Small intestine (tissue), 7 donors: ENCODE results near the gene CRTAC1. TPM values are rescaled to one million over a fixed set of nuclear protein-coding genes. Genes with fewer than 3 reads are reported as not detected.

Experiments
- DNase-seq, 2 donors: peaks; one replicate each; pipeline versions ENCODE4 v3.0.0 to v3.0.0-alpha.2; 2013
- FAIRE-seq: peaks from 2 replicates; lab custom pipeline; 2012; peaks lifted over from hg19 to GRCh38; lab: Jason Lieb, UNC
- H3K27ac ChIP-seq, 3 donors: one replicate each; pipeline ENCODE4 v1.5.1; 2013; ENCODE audit warnings: low read length in 2 of 3, mild to moderate bottlenecking in 2 of 3, control low read depth in 1 of 3, inconsistent platforms in 1 of 3, low read depth in 1 of 3, moderate library complexity in 1 of 3
- H3K27me3 ChIP-seq, 3 donors: one replicate each; pipeline ENCODE4 v1.6.1; 2013; ENCODE audit warnings: low read length in 3 of 3, inconsistent platforms in 1 of 3; ENCODE audit not compliant: control insufficient read depth in 3 of 3, insufficient read depth in 3 of 3
- H3K36me3 ChIP-seq, 3 donors: one replicate each; pipeline ENCODE4 v1.6.1; 2013; ENCODE audit warnings: low read length in 3 of 3, inconsistent platforms in 1 of 3, low read depth in 1 of 3, mild to moderate bottlenecking in 1 of 3, moderate library complexity in 1 of 3; ENCODE audit not compliant: control insufficient read depth in 3 of 3, insufficient read depth in 2 of 3
- H3K4me1 ChIP-seq, 3 donors: one replicate each; pipeline ENCODE4 v1.6.1; 2013; ENCODE audit warnings: low read length in 2 of 3, inconsistent platforms in 1 of 3, low read depth in 1 of 3, mild to moderate bottlenecking in 1 of 3, moderate library complexity in 1 of 3; ENCODE audit not compliant: control insufficient read depth in 3 of 3, insufficient read depth in 2 of 3
- H3K4me3 ChIP-seq, 3 donors: one replicate each; pipeline ENCODE4 v1.5.1; 2013; ENCODE audit warnings: low read length in 3 of 3, control low read depth in 1 of 3, inconsistent platforms in 1 of 3, low read depth in 1 of 3, mild to moderate bottlenecking in 1 of 3, moderate library complexity in 1 of 3
- H3K9me3 ChIP-seq, 2 donors: one replicate each; pipeline ENCODE4 v1.6.1; 2013; ENCODE audit warnings: low read depth in 1 of 2, low read length in 1 of 2; ENCODE audit not compliant: control insufficient read depth in 2 of 2, insufficient read depth in 1 of 2
- WGBS, 3 donors: extraction: QIAGEN DNeasy Blood & Tissue Kit; methylation state at CpG; one replicate each; pipeline ENCODE4 v1.1.7; 2013; 5-methylcytosine and 5-hydroxymethylcytosine counted together
- polyA plus RNA-seq, 4 donors: library from polyadenylated mRNA; stranded (reverse) in 3 of 4; unstranded in 1 of 4; fragments of 200-250 nt in 3 of 4; fragments of 120-200 nt in 1 of 4; gene quantifications; one replicate each; pipeline versions ENCODE4 v1.2.1 to v1.2.3, GENCODE V29; 2013
- donor health status: healthy with polysubstance abuse.
- donor health status: control.
- donor health status: control.
- donor health status: Bipolar disorder and iron deficiency.
- donor health status: healthy.

Gene CRTAC1
- polyA plus RNA-seq, 4 donors = 0.75 to 2.3 TPM; not detected in 2

DNA sequence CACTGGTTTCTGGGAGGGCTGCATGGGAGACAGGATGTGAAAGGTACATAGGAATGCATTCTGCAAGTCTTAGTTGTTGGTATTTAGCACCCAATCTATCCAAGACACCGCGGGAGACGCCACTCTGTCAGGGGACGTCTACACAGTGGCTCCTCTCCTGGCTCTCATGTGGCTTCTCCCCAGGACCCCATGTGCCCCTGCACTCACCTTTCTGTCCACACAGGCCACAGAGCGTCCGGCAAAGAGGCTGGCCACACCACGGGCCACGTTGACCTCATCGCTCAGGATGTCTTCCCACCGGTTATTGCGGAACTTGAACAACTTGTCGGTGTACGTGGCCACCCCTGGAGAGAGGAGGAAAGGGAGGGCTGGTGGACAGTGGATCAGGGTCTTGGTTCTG, 107.4 kb downstream of the CRTAC1 start:
- FAIRE-seq (no peak), DNase-seq (no peak)
- WGBS, 3 donors = 89 to 93% (median 92%) methylated on average over 13 of the region's 13 CpGs
- Histone ChIP-seq H3K4me1 (no peaks in the 10 kb centered on the region), H3K36me3 (no peaks in the 10 kb centered on the region), H3K9me3 (peaks cover 0 to 2% of the 10 kb centered on the region in 2 donors), H3K27me3 (peaks cover 0 to 12% (median 11%) of the 10 kb centered on the region in 3 donors), H3K4me3 (no peak overlapping the region), H3K27ac (no peak overlapping the region)

DNA sequence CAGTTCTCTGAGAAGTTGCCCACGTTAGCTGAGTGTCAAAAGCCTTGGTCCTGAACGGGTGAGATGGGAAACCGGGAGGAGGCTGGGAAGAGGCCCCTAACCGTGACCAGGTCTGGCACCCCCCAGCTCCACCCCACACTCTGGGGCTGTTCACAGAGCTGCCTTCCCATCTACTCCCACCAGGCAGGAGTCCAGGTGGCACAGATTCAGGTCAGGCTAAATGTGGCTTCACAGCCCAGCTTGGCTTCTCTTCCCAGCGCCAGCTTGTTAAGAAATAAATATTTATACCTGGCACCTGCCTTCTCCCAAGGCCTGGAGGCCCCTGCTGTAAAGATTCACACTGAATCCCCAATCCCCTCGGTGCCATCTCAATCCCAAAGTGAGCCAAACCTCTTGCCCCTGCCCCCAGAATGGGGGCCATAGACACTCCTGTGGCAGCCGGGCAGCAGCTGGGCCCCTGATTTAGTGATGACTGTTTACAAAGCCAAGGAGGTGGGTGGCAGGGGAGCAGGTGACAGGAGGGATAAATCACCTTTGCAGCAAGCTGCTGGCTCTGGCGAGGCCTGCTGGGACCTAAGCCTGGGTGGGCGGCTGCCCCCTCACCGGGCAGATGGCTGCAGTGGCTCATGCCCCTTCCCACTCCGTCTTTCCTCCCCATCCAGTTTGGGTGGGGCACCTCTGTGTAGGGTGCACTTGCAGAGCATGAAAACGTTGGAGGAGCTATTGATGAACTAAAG, 108.2 kb downstream of the CRTAC1 start:
- Histone ChIP-seq H3K4me1 (no peaks in the 10 kb centered on the region), H3K27ac (no peak overlapping the region)
- no peak for FAIRE-seq

DNA sequence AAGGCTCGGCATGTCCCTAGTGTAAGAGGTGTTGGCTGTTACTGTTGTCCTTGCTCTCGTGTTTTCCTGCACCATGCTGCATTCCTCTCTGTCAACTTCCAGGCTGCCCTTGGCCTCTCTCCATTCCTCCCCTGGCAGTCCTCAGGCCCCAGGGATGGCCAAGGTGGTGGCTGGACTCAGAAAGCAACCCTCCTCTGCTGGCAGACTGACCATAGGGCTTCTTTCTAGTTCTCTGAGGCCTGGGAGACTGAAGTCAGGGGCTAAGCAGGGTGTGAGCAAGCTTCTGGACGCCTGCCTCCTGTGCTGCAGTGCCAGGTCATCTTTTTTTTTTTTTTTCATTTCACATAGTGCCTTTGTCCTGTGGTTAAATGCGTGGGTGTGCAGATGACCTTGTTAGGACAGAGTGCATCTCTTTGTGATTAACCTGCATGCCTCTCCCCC, 108.8 kb downstream of the CRTAC1 start:
- DNase-seq = no peak
- WGBS, 3 donors = 10 to 36% (median 12%) methylated on average over 4 of the region's 4 CpGs
- Histone ChIP-seq H3K36me3 (no peaks in the 10 kb centered on the region), H3K27ac (no peak overlapping the region), H3K9me3 (no peaks in the 10 kb centered on the region), H3K4me1 (no peaks in the 10 kb centered on the region), H3K4me3 (no peak overlapping the region), H3K27me3 (peaks cover 0 to 10% (median 6%) of the 10 kb centered on the region in 3 donors)
- no peak for FAIRE-seq

More for the DNA sequence above, 108.2 kb downstream of the CRTAC1 start:
- H3K9me3 ChIP-seq = no peaks in the 10 kb centered on the region
- DNase-seq = no peak
- WGBS, 3 donors = 40 to 60% (median 43%) methylated on average over 12 of the region's 12 CpGs
- no peak overlapping the region for H3K4me3 ChIP-seq
- peaks cover 0 to 10% (median 6%) of the 10 kb centered on the region in 3 donors for H3K27me3 ChIP-seq
- no peaks in the 10 kb centered on the region for H3K36me3 ChIP-seq

DNA sequence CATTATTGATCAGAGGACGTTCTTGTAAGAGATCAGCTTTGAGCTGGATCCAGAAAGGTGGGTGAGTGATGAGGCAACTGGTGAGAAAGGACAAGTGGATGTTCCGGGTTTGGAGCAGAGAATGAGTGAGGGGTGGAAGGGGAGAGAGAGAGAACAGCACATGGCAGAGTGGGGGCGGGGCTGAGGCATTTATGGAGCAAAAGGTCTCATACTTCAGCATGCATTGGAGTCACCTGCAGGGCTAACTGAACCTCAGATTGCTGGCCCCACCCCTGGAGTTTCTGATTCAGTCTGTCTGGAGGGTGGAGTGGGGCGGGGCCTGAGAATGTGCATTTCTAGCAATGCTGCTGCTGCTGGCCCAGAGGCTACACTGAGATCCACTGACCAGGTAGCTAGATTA, 109.6 kb downstream of the CRTAC1 start:
- no peaks in the 10 kb centered on the region for H3K9me3 ChIP-seq
- no peak overlapping the region for H3K4me3 ChIP-seq
- FAIRE-seq = no peak
- H3K36me3 ChIP-seq = no peaks in the 10 kb centered on the region
- H3K27me3 ChIP-seq = peaks cover 0 to 10% (median 9%) of the 10 kb centered on the region in 3 donors
- 19 to 50% (median 40%) methylated on average over 4 of the region's 4 CpGs for WGBS, 3 donors
- H3K4me1 ChIP-seq = no peaks in the 10 kb centered on the region
- no peak for DNase-seq
- H3K27ac ChIP-seq = no peak overlapping the region

DNA sequence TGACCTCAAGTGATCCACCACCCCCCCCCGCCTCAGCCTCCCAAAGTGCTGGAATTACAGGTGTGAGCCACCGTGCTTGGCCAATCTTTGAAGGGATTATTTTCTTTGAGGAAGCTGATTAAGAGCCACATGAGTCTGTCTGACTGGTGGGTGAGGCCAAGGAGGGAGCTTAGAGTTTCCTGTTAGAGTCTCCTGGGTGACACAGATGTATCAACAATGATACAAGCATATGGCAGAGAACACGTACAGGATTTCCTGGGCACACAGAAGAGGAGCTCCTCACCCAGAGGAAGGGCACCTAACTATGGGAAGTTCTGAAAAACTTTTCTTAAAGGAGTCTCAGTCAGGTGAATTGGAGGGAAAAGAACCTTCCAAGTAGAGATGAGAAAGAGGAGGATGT, 111.4 kb downstream of the CRTAC1 start:
- FAIRE-seq = no peak
- H3K36me3 ChIP-seq = no peaks in the 10 kb centered on the region

DNA sequence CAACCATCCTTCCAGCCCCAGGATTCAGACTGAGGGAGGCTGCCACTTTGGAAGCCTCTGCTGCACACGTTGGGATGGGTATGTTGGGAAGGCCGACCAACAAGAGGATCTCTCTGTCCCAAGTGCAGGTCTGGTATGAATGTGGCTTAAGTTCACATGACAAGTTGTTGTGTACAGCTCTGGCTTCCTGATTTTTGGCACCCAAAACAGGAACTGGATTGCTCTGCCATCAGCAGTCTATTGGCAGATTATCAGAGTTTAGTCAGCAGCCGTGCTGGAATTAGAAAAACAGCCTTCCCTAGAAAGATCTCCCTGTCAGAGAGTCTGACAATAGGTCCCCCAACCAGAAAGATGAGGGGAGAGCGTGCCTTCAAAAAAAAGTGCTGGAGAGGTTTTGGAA, 113.8 kb downstream of the CRTAC1 start:
- H3K4me3 ChIP-seq = no peak overlapping the region
- no peak for DNase-seq
- no peaks in the 10 kb centered on the region for H3K4me1 ChIP-seq
- no peak for FAIRE-seq
- no peak overlapping the region for H3K27ac ChIP-seq
- H3K36me3 ChIP-seq = no peaks in the 10 kb centered on the region
- H3K9me3 ChIP-seq = no peaks in the 10 kb centered on the region
- 52 to 56% (median 54%) methylated on average over 4 of the region's 4 CpGs for WGBS, 3 donors
- peaks cover 0 to 16% (median 4%) of the 10 kb centered on the region in 3 donors for H3K27me3 ChIP-seq

More for the DNA sequence above, 111.4 kb downstream of the CRTAC1 start:
- Histone ChIP-seq H3K4me3 (no peak overlapping the region), H3K27me3 (peaks cover 0 to 13% (median 5%) of the 10 kb centered on the region in 3 donors), H3K4me1 (no peaks in the 10 kb centered on the region), H3K27ac (no peak overlapping the region), H3K9me3 (no peaks in the 10 kb centered on the region)
- WGBS, 3 donors = 26 to 55% (median 35%) methylated on average over 3 of the region's 3 CpGs
- no peak for DNase-seq

DNA sequence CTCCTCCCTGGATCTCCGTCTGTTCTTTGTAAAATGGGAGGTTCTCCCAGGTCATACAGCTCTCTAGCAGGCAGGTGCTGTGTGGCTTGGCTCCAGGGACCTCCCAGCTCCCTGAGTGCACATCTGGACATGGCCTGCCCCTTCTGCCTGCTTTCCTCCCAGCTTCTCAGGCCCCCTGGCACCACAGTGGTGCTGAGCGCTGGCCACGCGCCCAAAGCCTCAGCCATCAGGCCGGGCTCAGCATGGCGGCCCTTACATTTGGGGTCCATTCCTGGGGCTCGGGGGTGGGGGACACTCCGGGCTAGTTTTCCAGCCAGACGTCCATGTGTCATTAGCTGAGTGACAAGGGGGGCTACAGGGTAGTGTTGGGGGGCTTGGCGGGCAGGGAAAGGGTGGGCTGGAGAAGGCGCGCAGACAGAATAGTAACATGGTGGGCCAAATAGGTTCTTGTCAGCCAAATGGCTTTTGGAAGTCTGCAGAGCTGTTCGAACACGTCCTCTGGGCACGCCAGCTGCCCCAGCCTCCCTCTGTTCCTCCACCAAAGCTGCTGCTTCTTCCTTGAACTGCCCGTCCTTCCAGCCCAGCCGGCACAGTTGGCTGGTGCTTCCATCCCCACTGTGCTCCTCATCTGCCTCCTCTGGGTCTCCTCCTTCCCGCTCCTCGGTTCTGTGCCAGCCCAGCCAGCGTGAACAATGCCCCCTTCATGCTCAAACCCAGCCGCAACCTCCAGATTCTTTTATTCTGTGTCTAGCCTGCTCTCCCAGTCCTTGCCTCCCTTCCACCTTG, 114.9 kb downstream of the CRTAC1 start:
- Histone ChIP-seq H3K4me1 (no peaks in the 10 kb centered on the region), H3K27me3 (peaks cover 0 to 19% (median 4%) of the 10 kb centered on the region in 3 donors), H3K27ac (no peak overlapping the region), H3K9me3 (no peaks in the 10 kb centered on the region), H3K36me3 (no peaks in the 10 kb centered on the region), H3K4me3 (no peak overlapping the region)
- FAIRE-seq (no peak), DNase-seq (no peak)
- 71 to 81% (median 79%) methylated on average over 19 to 21 of the region's 21 CpGs for WGBS, 3 donors

DNA sequence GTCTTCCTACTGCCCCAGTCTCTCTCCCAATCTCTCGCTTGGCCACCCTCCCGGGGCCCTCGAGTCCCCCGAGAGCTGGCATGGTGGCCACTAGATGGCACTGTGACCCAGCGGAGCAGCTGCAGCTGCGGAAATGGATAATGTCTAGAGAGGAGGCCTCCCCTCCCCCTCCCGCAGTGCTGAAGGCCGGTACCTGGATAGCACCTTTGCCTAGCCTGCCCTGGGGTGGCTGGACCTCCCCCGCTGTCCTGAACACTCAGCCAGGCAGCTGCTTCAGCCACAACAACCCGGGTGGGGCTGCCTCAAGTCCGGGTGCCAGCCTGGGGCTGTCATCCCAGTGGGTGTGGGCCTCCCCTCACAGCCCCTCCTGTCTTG, 115.6 kb downstream of the CRTAC1 start:
- DNase-seq = peak; percentile 70 to 85
- no peak for FAIRE-seq
- WGBS, 3 donors = 4 to 6% (median 6%) methylated on average over 11 of the region's 11 CpGs
- H3K27ac ChIP-seq = no peak overlapping the region
- no peaks in the 10 kb centered on the region for H3K4me1 ChIP-seq
- H3K4me3 ChIP-seq = no peak overlapping the region
- no peaks in the 10 kb centered on the region for H3K9me3 ChIP-seq
- H3K36me3 ChIP-seq = no peaks in the 10 kb centered on the region
- H3K27me3 ChIP-seq = peaks cover 0 to 21% (median 3%) of the 10 kb centered on the region in 3 donors
